Stimulated activated CD4-positive, alpha-beta T cell treated with anti-CD3 and anti-CD28 coated beads, TNF-alpha, amount 100 ng/mL, for 1 hour (primary cell): ENCODE measurements around the gene SNHG17.
"Not testable (repeated sequence)": the region's sequence is repeated elsewhere in the genome, so short reads cannot be mapped to it uniquely, and the experiment has no call there.

Experiments
- DNase-seq, 3 donors: peaks; one replicate each; pipeline ENCODE4 v3.0.0-alpha.2; 2020; ENCODE audit warnings: low read depth in 3 of 3, low spot score in 1 of 3

The SNHG17 gene

DNA sequence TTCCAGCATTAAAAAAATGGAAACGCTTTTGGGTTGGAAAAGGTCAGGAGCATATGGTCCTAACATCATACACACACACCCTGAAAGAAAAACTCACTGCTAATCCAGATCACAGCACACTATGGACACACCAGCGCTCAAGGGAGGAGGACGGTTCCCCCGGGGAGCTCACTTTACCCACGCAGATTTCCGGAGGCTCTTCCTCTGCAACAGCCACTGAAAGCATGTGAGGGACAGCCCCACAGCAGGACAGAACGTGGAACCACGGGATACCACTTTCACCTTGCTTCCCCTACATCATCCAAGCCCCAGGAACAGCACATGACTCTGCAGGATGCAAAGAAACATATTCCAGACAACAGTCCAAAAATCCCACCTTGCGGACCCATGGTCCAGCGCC is 13.2 kb downstream of the SNHG17 start:
- no peak for DNase-seq

DNA sequence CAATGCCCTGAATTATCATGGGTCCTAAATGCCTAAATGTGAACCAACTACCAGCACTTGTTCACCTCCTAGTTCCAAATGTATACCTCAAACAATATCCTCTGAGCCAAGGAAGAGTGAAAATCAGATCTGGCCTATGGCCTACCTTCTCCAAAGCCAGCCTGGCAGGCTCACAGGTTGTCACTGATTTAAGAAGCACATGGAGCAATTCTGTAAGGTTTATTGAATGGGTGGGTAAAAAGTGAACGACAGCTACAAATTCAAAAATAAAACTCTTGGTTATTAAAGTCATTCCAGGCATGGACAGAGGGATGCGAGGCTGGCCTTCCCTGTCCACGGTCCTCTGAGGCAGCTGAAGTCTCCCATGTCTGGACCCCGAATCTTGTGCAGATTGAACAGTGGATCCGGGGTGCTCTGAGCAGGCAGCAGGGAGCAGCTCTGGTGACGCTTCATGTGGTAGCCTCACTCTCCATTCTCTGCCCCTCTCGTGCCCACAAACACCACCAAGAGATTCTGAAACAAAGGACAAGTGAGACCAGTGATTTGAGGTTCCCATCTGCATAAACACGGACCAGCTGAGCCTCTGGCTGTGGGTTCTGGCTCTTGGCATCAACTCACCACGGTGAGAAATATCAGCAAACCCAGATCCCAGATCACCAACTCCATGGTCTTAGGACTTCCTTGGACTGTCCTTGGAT is 14.6 kb downstream of the SNHG17 start:
- DNase-seq, result no peak

DNA sequence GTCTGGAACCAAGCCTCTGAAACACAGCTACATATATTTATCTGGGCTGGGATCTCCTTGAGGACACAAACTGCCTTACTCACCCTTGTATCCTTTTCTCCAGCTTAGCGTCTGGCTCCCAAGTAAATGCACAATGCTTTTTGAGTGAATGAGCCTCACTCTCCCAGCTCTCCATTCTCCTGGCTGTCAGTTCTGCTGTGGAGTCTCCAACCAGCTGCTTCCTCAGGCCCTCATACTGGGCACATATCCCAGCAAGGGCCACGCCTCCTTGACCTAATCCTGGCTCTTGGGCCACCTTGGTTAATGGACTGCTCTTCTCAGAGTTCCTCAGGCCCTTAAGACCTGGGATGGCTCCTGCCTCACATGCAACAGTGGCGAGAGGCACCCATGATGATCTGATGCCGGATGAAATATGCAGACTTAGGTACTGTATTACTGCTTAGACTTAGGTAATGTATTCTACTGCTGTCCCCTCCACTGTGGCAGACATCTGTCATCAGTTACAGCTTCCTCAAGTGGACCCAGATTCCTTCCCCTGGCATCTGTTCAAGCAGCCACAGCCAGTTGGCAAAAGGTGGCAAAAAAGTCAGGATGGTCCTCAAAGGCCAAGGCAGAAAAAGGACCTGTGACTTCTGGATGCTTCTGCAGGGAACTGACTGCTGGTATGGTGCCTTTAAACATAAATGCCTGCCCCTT is 16.5 kb downstream of the SNHG17 start:
- no peak for DNase-seq

DNA sequence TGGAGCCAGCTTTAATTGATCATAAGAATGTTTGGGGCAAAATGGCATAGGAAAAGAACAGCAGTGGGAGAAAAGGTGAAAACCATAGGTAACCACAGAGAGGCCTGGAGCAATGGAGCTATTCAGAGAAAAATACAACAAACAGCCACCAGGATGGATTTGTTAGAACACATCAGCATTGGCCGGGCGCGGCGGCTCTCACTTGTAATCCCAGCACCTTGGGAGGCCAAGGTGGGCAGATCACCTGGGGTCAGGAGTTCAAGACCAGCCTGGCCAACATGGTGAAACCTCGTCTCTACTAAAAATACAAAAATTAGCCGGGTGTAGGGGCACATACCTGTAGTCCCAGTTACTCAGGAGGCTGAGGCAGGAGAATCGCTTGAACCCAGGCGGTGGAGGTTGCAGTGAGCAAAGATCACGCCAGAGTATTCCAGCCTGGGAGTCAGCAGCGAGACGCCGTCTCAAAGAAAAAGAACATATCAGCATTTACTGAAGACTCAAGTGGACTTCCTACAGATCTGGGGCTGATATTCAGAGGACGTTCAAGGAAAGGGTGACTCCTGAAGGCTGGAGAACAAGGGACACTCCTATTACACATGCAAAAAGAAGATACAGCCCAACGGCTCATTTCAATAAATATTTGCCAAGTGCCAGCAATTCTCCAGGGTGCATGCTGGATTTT is 20.2 kb downstream of the SNHG17 start:
- no peak for DNase-seq

DNA sequence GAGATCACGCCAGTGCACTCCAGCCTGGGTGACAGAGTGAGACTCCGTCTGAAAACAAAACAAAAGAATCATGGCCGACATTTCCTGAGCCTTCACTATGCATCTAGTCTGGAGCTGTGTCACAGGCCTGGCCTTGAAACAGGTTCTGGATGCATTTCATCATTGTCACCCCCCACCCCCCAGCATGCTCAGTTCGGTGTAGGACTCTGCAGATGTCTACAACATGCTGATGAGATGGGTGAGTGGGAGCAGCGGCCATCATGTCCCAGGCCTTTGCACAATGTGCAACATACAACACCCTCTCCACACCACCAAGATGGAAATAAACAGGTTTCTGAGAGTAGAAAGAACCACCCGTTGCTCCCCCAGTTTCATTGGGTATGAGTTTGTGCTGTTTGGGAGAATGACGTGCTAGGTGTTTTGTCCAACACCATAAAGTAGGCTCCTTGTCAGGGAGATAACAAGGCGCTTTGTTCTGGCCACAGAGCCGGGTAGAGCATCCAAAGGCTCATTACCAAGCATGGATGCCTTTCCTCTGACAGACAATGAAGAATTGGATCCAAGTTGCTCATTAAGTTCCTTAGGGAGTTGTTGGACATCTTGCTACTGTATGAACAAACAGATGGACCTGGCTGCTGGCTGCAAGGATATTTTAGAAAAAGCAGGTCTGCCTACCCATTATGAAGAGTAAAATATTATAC is 22.1 kb downstream of the SNHG17 start:
- DNase-seq, result no peak

DNA sequence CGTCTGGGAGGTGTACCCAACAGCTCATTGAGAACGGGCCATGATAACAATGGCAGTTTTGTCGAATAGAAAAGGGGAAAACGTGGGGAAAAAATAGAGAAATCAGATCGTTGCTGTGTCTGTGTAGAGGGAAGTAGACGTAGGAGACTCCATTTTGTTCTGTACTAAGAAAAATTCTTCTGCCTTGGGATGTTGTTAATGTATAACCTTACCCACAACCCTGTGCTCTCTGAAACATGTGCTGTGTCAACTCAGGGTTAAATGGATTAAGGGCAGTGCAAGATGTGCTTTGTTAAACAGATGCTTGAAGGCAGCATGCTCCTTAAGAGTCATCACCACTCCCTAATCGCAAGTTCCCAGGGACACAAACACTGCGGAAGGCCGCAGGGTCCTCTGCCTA is 27.3 kb downstream of the SNHG17 start:
- DNase-seq, result not testable (repeated sequence)

DNA sequence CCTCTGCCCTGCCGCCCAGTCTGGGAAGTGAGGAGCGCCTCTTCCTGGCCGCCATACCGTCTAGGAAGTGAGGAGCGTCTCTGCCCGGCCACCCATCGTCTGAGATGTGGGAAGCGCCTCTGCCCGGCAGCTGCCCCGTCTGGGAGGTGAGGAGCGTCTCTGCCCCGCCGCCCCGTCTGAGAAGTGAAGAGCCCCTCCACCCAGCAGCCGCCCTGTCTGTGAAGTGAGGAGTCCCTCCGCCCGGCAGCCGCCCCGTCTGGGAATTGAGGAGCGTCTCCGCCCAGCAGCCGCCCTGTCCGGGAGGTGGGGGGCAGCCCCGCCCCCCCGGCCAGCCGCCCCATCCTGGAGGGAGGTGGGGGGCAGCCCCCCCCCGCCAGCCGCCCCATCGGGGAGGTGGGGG is 27.8 kb downstream of the SNHG17 start:
- DNase-seq, result no peak

DNA sequence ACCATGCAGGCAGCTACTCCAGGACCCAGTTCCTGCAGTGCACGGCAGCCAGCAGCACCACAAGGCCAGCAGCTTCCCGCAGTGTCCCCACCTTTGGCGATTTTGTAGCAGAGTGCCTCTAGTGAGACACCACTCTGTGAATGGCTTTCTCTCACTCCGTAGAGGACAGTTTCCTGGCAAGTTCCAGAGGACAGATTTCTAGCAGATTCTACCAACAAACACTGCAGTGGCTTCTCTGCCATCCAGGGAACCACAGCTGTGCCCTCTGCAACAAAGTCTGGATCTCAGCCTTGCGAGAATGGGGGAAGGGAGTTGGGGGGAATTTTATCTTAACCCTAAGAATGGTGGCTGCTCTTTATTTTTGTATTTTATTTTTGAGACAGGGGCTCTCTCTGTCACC is 28.7 kb downstream of the SNHG17 start:
- DNase-seq, result no peak

DNA sequence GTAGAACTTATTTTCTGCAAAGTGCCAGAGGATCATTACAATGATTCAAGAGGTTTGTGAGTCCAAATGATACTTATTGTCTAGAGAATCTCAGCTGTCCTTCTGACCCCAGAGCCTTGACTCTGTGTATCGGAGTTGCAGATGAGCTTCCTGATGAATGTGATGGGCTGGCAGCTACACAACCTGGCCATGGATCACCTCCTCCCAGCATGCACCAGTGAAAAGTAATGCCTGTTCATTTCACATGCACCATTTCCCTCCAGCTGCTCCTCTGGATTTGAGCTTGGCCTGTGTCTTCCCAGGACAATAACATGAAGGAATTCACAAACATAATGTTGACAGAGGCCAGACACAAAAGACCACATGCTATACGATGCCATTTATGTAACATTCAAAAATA is 30.0 kb downstream of the SNHG17 start:
- DNase-seq, result no peak

DNA sequence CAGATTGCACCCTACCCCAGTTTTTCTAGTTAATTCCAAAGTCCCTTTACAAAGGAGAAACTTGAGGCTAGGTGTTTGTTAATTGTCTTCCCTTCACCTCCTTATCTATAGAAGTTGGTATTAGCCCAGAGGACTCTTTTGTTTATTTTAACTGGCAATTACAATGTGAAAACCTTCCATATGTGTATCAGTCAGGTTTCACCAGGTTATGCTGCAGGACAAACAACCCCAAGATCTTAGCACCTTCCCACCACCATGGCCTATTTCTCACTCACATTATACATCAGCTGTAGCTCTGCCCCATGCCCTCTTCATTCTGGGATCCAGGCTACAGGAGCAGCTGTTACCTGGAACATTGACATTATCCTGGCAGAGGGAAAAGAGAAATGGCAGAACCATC is 31.1 kb downstream of the SNHG17 start:
- DNase-seq, result no peak

DNA sequence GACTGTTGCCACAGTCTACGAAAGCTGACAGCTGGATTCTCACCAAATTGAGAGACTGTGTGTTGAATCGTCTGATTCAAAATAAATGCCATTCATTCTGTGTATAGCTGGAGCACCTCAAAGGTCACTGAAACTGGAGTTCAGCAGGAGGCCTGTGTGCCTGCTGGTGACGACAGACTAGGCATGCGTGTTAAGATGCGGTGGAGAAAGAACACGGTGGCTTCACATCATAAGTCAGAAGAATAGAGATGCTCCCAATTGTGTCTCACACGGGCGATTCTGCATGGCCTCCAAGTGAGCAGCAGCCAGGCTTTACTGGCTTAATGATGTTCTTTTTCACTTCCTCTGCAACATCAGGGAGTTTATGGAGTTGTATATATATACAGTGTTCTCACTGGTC is 32.3 kb downstream of the SNHG17 start:
- DNase-seq, result no peak

DNA sequence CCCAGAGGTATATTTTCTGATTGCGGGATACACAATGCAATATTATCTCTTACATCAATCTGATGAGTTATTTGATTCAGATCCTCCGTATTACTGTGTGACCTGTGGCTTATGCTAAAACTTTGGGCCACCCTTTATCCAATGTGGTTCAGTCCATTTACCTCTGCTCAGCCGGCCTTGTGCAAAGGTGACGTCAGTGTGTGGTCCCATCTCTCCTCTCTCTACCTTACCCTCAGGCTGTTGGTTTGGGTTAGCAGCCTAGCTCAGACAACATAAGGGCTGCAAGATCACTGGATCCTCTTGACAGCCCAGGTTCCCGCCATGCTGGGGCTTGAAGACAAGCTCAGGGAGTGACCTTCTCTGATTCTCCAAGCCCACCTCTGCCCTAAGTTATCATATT is 33.0 kb downstream of the SNHG17 start:
- no peak for DNase-seq

DNA sequence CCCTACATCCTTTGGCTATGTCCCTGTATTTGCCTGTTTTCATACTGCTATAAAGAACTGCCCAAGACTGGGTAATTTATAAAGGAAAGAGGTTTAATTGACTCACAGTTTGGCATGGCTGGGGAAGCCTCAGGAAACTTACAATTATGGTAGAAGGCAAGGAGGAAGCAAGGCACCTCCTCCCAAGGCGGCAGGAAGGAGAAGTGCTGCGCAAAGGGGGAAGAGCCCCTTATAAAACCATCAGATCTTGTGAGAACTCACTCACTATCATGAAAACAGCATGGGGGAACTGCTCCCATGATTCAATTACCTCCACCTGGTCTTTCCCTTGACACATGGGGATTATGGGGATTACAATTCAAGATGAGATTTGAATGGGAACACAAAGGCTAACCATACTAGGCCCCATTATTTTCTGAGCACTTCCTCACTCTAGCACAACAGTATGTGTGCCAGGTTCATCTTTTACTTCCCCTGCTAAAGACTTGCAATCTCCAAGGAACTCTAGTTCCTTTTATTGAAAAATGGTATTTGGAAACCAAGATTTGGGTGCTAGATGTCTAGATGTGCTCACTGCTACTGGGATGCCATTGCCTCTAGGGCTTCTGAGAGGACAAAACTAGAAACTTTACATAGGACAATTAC is 39.3 kb downstream of the SNHG17 start:
- DNase-seq, result not testable (repeated sequence)

DNA sequence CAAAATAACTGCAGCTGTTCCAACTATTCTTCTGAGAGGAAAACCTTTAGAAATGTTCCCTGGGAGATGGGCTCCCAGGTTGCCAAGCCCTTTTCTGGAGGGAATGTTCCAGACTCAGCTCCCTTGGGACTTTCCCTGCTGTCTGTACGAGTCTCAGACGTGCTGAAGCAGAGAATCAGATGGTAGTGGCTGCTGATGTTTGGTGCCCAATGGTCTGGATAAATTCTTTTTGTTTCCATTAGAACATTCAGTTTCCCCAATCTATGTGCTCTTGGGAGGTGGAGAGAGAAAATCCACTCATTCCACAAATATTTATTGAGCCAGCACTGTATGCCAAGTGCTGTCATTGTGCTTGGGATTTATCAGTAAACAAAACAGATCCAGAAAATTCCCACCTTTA is 40.0 kb downstream of the SNHG17 start:
- no peak for DNase-seq

DNA sequence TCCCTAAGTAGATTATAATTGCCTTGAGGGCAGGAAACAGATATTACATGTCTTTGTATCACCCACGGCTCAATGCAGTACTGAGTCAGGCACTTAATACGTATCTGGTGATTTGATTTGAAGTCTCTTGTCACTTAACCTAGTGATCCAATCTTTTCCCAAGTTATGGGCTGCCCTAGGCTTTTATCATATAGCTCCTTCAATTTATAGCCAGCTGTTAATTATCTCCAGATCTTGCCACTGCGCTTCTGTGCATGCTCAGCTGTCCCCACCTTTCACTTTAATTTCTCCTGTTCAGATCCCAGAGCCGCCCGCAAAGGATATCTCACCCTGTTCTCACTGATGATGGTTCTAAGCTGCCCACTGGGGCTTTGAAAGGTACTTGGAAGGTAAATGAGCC is 41.9 kb downstream of the SNHG17 start:
- no peak for DNase-seq

DNA sequence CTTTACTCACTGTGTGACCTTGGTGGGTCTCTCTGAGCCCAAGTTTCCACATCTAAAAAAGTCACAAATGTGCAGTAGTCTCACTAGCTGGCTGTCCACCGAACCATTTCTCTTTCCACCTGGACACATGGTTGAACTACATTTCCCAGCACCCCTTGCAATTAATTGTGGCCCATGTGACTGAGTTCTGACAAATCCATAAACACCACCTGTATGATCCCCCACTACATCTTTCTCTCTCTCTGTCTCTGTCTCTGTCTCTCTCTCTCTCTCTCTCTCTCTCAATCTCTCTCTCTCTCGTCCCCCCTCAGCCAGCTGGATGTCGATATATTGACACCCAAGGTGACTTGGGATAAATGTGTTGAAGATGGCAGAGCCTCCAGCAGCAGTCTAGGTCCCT is 42.8 kb downstream of the SNHG17 start:
- no peak for DNase-seq

DNA sequence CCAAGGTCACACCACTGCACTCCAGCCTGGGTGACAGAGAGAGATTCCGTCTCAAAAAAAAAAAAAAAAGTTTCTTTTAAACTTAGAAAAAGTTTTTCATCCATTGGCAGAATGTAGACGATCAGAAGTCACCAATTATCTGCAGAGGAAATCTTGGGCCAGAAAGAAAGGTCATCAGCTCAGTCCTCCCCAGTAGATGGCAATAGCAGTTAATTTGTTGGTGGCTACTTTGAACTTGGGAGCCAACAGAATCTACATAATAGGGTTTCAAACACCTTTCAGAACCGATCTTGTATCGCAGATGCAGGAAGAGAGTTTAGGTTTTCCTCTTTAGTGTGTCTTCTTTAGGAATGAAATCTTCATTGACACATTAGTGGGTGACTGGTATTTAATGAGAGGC is 47.2 kb downstream of the SNHG17 start:
- DNase-seq, result no peak

DNA sequence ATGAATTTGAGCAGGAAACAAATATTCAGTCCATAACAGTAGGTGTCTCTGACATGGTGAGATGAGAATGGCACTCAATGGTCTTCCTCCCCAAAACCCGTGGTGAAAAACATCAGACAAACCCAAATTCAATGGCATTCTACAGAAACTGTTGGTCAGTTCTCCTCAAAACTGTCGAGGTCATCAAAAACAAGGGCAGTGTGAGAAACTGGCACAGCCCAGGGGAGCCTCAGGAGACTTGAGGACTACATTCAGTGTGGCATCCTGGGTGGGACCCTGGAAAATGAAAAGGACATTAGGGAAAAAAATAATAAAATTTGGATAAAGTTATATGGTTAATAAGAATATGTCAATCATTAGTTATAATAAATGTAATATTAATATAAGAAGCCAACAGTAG is 48.3 kb downstream of the SNHG17 start:
- DNase-seq, result no peak

DNA sequence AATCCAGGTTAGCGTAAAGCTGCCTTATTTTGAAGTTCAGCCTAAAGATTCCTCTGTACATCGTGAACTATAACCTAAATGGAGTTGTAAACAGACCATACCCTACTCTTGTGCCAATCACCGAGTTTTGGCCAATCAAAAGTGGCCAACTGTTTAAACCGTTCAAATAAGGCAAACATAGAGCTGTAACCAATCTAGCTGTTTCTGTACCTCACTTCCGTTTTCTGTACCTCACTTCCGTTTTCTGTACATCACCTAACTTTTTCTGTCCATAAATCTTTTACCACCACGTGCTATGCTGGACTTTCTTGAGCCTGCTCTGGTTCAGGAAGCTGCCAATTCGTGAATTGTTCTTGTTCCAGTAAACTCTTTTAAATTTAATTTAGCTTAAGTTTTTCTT is 49.1 kb downstream of the SNHG17 start:
- no peak for DNase-seq

DNA sequence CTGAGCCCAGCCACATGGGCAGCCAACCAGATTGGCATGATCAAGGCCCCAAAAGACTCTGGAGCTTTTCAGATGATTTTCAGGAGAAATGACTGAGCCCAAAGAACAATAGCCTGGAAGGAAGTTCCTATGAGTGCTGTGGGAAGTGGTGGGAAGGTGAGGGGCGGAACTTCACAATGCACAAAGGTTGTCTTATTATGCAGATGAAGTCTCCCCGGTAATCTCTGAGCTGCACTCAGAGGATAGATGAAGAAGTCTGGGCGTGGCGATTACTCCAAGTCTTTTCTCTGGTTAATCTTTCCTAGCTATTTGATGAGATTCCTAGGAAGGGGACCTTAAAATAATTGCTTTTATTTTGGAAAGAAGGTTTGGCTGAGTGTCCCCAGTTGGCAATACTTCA is 52.0 kb downstream of the SNHG17 start:
- DNase-seq, result no peak

DNA sequence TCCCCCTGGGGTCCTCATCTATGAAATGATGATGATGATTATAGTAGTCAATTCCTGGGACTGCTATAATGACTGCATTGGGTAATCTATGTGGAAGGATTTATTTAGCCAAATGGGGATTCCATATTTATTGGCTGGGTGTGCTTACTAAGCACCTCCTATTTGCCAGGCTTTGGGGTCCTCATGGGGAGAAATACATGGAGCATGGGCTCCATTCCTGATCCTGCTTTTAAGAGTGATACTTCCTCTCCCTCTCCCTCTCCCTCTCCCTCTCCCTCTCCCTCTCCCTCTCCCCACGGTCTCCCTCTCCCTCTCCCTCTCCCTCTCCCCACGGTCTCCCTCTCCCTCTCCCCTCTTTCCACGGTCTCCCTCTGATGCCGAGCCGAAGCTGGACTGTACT is 57.3 kb downstream of the SNHG17 start:
- not testable (repeated sequence) for DNase-seq
